HG02885 (cell line): ENCODE measurements around the gene RAB40B.

ENCODE experiments used
- ATAC-seq: cut with Tn5 transposase; IDR thresholded peaks from one replicate; pipeline ENCODE4 v1.9.1; 2021; ENCODE audit warnings: mild to moderate bottlenecking; ENCODE audit not compliant: unreplicated experiment, poor library complexity

RAB40B gene

DNA sequence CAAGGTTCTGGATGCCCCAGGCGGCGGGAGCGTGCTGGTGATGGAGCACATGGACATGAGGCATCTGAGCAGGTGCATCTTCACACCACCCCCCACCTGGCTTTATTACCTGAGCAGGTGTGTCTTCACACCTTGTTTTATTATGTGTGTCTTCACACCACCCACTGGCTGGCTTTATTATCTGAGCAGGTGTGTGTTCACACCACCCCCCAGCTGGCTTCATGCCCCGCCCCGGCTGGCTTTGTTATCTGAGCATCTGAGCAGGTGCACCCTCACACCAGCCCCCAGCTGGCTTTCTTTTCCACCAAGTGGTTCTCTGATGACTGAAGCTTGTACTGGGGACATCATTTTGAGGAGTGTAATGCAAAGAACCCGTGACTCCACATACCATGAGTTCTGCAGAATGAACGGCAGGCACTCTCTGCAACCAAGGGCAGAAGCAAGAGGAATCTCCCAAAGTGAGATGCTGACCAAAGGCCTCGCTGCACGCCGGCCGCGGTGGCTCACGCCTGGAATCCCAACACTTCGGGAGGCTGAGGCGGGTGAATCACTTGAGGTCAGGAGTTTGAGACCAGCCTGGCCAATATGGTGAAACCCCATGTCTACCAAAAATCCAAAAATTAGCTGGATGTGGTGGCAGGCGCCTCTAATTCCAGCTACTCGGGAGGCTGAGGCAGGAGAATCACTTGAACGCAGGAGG, 20.6 kb upstream of the RAB40B start:
- ATAC-seq: no peak

DNA sequence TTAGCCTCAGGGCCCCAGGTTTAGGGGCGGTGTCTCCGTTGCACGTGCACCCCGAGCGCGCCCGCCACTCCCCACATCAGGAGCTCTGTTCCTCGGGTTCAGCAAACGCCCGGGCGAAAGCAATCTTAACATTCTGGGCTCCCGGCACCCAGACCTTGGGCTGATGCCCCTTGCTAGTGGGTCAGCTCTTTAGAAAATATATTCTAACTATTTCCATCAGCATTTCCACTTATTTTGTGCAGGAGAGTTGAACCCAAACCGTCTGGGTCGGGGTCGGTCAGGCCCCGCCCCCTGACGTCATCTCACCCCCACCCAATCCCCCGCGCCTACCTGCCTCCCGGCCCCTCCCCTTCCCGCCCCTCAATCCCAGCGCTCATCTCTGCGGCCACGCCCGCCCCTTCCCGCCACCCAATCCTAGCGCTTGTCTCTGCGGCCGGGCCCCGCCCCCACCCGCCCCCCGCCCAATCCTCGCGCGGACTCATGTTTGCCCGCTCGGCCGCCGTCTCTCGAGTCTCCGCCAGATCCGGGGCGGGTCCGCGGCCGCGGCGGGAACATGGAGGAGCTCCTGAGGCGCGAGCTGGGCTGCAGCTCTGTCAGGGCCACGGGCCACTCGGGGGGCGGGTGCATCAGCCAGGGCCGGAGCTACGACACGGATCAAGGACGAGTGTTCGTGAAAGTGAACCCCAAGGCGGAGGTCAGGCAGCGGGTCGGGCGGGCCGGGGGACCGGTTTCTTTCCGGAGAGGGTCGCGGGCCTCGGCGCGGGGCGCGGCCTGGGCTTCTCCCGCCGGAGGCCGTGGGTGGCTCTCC, 17.9 kb upstream of the RAB40B start, which contains the start of gene FN3KRP:
Gene FN3KRP, plus strand, starts transcription at position 504 of the 808 bp plus-strand sequence. Its CDS starts 50 bp downstream, at position 554.
- peak; percentile 74 for ATAC-seq

DNA sequence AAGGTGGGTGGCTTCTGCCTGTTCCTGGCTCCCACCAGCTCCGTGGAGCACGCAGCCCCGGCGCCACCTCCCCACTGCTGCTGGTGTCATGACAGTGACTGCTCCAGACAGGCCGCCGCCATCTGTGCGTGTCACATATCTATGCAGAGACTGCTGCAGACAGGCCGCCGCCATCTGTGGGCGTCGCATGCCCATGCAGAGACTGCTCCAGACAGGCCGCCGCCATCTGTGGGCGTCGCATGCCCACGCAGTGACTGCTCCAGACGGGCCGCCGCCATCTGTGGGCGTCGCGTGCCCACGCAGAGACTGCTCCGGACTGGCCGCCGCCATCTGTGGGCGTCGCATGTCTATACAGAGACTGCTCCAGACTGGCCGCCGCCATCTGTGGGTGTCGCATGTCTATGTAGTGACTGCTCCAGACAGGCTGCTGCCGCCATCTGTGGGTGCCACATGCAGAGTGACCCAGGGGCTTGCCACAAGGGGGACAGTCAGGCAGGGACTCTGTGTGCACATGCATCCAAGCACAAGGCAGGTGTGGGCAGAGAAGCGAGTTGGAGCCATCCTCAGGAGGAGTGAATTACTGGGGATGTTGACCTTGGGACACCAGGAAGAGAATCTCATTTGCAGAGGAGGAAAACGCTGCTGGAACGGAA, 14.7 kb upstream of the RAB40B start:
- no peak for ATAC-seq

- no peak for ATAC-seq
These were observed 12.2 kb upstream of the RAB40B start for GRCh38 chr17:82710499-82711232.

GRCh38 chr17:82709676-82710498, 11.4 kb upstream of the RAB40B start:
- ATAC-seq: no peak

DNA sequence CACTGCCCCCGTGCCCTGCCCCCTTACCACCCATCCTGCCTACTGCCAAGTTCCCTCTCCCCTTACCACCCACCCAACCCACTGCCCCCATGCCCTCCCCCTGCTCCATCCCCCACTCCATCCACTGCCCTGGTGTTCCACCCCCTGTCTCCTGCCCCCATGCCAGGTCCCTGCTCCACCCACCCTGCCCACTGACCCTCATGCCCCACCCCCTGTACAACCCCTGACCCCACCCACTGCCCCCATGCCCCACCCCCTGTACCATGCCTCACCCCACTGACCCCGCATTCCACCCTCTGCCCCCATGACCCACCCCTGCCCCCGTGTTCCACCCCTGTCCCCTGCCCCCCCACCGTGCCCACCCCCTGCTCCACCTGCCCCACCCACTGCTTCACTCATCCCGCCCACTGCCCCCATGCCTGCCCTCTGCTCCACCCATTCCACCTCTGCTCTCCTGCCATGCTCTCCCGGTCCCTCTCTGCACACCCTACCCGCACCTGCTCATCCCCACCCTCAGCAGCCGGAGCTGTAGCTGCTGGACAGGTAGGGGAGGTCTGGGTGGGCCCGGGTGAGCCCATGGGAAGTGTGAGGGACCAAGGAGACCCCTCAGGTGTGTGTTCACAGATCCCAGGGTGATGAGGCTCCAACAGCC, 10.7 kb upstream of the RAB40B start:
- no peak for ATAC-seq

- ATAC-seq: no peak
These were observed 7.3 kb upstream of the RAB40B start for GRCh38 chr17:82705756-82706155.

DNA sequence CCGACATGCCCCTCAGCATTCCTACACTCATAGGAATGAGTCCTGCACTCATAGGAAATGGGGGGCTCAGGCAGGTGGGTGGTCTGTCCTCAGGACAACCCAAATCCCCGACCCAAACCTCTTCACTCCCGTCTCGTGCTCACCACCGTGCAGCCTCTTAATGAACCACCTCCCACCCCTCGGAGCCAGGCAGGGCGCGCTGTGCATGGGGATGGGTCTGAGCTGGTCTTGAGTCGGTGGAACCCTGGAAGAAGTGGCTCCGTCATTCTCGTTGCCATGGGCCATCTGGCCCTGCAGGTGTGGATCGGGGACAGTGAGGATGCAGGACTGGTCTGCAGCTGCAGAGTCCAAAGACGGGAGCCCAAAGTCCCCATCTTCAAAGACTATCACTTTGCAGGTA, 6.4 kb upstream of the RAB40B start:
- no peak for ATAC-seq

DNA sequence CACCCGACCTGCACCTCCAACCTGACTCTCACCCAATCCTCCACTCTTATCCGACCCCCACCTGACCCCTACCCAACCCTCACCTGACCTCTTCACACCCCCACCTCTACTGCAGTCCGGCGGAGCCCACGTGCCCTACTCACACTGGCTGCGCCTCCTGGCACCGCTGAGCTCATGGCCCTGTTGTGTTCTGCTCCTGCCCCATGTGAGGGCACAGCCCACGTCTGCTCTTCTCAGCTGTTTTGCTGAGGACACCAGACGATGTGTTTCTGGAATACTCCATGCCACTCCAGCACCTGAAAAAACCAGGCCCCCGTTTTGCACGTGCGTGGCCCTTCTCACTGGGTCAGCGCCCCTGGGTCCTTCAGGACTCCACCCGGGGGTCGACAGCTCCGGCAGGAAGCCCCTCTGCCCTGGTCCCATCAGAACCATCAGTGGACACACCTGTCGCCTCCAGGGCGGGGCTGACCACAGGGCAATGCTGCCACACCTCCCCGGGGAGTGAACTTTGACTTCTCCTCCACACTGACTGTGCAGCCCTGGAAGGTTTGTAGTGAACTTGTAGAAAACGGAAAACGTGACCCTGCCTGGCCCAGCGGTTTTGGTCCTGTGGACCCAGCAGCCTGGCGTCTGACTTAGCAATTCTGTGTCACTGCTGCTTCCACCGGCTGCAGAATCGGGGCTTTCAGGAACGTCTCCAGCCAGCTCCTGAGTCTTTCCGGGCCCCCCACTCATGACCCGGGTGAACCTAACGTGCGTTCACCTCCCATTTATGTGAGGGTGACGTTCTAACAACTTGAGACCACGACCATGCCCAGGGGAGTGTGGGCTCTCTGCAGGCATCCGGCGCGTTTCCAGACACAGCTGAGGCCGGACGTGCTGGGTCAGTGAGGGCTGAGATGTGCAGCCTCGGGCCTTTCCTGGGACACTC, 5.7 kb upstream of the RAB40B start:
- ATAC-seq: no peak

- ATAC-seq: no peak
These were observed 4.7 kb upstream of the RAB40B start for GRCh38 chr17:82703036-82703745.

DNA sequence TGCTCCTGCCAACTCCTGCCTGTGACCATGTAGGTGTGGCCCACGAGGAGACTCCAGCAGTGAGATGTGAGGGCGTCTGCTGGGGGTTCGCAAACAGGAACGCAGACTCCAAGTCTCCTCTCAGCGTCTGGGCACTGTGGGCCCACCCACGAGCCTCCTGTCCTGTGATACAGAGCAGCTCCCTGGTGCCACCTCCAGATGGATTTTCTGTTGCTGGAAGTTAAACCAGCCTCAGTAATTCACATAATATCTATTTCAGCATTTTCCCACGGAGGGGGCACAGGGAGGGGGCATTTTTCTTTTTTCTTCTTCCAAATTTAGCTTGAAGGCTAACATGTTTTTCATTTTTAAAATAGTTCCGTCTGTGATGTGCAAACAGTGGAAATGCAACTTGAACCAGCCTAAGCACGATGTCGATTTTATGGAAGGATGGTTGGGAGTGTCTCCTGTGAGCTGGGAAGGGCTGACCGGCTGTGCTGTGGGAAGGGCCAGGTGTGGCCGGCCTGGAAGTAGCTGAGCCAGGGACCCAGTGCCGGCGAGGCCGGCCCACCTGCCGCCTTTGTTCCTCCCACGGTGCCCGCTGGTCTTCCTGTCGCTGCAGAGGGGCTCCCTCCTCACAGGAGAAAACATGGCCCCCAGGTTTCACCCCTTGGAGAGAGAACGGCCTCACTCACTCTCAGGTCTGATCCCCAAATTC, 3.9 kb upstream of the RAB40B start:
- ATAC-seq: no peak

GRCh38 chr17:82699551-82699950, 1.1 kb upstream of the RAB40B start:
- ATAC-seq: no peak

GRCh38 chr17:82698974-82699442, 510 bp upstream of the RAB40B start:
- ATAC-seq: no peak

DNA sequence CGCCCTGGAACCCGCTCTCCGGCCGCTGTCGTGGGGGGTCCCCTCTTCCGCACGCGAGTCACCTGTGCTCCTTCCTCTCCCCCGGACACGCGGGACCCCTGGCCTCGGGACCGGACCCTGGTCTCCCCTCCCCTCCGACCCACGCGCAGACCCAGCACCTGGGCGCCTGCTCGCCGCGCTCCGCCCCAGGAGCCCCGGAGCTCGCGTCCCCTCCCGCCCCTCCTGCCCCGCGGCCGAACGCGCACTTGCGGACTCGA, 762 bp downstream of the RAB40B start:
- no peak for ATAC-seq

DNA sequence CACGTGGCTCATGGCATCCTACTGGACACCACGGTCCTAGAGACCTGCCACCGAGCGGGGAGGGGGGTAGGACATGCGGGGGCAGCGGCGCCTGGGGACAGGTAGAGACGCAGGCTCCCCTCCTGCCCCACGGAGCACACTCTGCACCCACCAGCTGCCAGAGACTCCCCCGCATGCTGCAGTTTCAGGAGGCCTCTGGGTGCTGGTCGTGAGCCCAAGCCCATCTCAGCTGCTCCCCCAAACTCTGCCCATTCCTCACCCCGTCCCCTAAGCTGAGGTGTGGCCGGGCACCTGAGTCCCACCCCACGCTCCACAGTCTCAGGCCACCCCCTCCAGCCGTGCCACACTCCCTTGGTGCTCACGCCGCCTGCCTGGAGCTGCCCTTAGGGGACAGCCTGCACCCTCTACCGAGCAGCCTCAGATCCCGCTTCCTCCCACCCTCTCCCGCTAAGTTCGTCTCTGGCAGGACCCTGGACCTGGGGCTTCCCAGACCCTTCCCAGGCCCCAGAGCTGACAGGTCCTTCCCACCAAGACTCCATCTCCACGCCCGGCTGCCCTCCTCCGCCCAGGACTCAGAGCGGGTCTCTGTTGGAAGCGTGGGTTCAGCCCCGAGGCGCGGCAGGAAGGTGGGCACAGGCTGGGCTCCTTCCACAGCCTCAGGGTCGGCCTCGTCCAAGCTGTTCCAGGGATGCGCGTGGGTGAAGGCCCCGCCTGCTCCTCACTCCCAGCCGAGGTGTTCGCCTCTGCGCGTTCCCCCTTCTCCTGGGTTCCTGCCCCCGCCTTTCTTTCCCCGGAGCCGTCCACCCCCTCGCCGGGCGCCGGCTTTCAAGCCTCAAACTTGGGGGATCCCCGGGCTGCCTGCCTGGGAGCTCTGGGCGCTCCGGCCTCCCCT, 1.3 kb downstream of the RAB40B start:
- no peak for ATAC-seq

- ATAC-seq: no peak
These were observed 2.2 kb downstream of the RAB40B start for GRCh38 chr17:82696259-82696658.
